GM21515 (cell line): ENCODE measurements around the gene RPE.

Experiments used
- ATAC-seq: cut with Tn5 transposase; IDR thresholded peaks from one replicate; pipeline ENCODE4 v1.9.1; 2021; ENCODE audit not compliant: unreplicated experiment

RPE gene

GRCh38 chr2:210000464-210001324, 1.7 kb upstream of the RPE start:
- ATAC-seq, result no peak

- ATAC-seq, result no peak
These were observed 921 bp downstream of the RPE start for GRCh38 chr2:210003359-210003758.

- ATAC-seq, result no peak
These were observed 2.4 kb downstream of the RPE start for GRCh38 chr2:210004881-210005280.

- ATAC-seq, result no peak
These were observed 5.5 kb downstream of the RPE start for GRCh38 chr2:210007895-210008294.

GRCh38 chr2:210009126-210009525, 6.7 kb downstream of the RPE start:
- no peak for ATAC-seq

- ATAC-seq, result no peak
These were observed 7.5 kb downstream of the RPE start for GRCh38 chr2:210009896-210010295.

GRCh38 chr2:210020138-210020537, 17.7 kb downstream of the RPE start:
- no peak for ATAC-seq

GRCh38 chr2:210022824-210023223, 20.4 kb downstream of the RPE start:
- ATAC-seq, result no peak

GRCh38 chr2:210027608-210028007, 25.2 kb downstream of the RPE start:
- no peak for ATAC-seq

GRCh38 chr2:210028178-210028577, 25.7 kb downstream of the RPE start:
- ATAC-seq, result no peak

GRCh38 chr2:210034087-210034683, 31.7 kb downstream of the RPE start:
- no peak for ATAC-seq

- ATAC-seq, result no peak
These were observed 33.2 kb downstream of the RPE start for GRCh38 chr2:210035679-210036078.

- ATAC-seq, result no peak
These were observed 35.6 kb downstream of the RPE start for GRCh38 chr2:210038078-210038477.

GRCh38 chr2:210046851-210047500, 44.5 kb downstream of the RPE start:
- no peak for ATAC-seq

- no peak for ATAC-seq
These were observed 47.4 kb downstream of the RPE start for GRCh38 chr2:210049831-210050230.

- no peak for ATAC-seq
These were observed 48.4 kb downstream of the RPE start for GRCh38 chr2:210050885-210051284.

- ATAC-seq, result no peak
These were observed 52.3 kb downstream of the RPE start for GRCh38 chr2:210054696-210055095.

- ATAC-seq, result no peak
These were observed 53.4 kb downstream of the RPE start for GRCh38 chr2:210055825-210056224.

GRCh38 chr2:210063306-210063705, 60.9 kb downstream of the RPE start:
- ATAC-seq, result no peak
